ENCODE results near the gene OXCT2.

GRCh38 chr1:39776886-39777285 is 5.7 kb upstream of the OXCT2 start:
- TF ChIP-seq CTCF (IDR thresholded peaks at IDR 0.05; ENCODE audit: low read depth, low read length, missing input control), result no peak
- TF ChIP-seq REST (IDR thresholded peaks at IDR 0.05), result no peak
- TF ChIP-seq HNF4A (conservative IDR thresholded peaks at IDR 0.05), result no peak
- no peak for TF ChIP-seq SP1 (IDR thresholded peaks at IDR 0.05)
- TF ChIP-seq MAX (IDR thresholded peaks at IDR 0.05), result no peak
- no peak for TF ChIP-seq EGR1 (IDR thresholded peaks at IDR 0.05; ENCODE audit: low read depth in 2 of 2)
- no peak for TF ChIP-seq GABPA (IDR thresholded peaks at IDR 0.05 in 1 of 2, conservative IDR thresholded peaks at IDR 0.05 in 1 of 2)
- no peak for TF ChIP-seq YY1 (IDR thresholded peaks at IDR 0.05)
- TF ChIP-seq, protein P1, sequence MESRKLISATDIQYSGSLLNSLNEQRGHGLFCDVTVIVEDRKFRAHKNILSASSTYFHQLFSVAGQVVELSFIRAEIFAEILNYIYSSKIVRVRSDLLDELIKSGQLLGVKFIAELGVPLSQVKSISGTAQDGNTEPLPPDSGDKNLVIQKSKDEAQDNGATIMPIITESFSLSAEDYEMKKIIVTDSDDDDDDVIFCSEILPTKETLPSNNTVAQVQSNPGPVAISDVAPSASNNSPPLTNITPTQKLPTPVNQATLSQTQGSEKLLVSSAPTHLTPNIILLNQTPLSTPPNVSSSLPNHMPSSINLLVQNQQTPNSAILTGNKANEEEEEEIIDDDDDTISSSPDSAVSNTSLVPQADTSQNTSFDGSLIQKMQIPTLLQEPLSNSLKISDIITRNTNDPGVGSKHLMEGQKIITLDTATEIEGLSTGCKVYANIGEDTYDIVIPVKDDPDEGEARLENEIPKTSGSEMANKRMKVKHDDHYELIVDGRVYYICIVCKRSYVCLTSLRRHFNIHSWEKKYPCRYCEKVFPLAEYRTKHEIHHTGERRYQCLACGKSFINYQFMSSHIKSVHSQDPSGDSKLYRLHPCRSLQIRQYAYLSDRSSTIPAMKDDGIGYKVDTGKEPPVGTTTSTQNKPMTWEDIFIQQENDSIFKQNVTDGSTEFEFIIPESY (IDR thresholded peaks at IDR 0.05), result no peak
- TF ChIP-seq FOXA1 (IDR thresholded peaks at IDR 0.05), result no peak
- TF ChIP-seq TAF1 (conservative IDR thresholded peaks at IDR 0.05), result no peak
- no peak for TF ChIP-seq JUND (IDR thresholded peaks at IDR 0.05)
- TF ChIP-seq, protein P2, sequence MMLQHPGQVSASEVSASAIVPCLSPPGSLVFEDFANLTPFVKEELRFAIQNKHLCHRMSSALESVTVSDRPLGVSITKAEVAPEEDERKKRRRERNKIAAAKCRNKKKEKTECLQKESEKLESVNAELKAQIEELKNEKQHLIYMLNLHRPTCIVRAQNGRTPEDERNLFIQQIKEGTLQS (IDR thresholded peaks at IDR 0.05), result no peak
- TF ChIP-seq RAD21 (IDR thresholded peaks at IDR 0.05), result no peak
